PFSK-1 (cell line): Measurements from ENCODE around the gene MAP4K2.

Source experiments
- FOXP2 ChIP-seq: optimal IDR thresholded peaks from 2 replicates; pipeline ENCODE3; 2011; ENCODE audit warnings: borderline replicate concordance, control low read depth, inconsistent platforms; ENCODE audit not compliant: insufficient read depth; ENCODE audit errors: extremely low read length, extremely low read depth
- POLR2AphosphoS5 ChIP-seq: IDR thresholded peaks from 2 replicates; pipeline ENCODE4 v1.6.1; 2012; ENCODE audit warnings: low read depth, mild to moderate bottlenecking, control low read depth, low read length, moderate library complexity
- SIN3A ChIP-seq: IDR thresholded peaks from 2 replicates; pipeline ENCODE4 v1.6.1; 2012; ENCODE audit warnings: mild to moderate bottlenecking, low read length, moderate library complexity, borderline replicate concordance; ENCODE audit not compliant: insufficient read depth
- TAF1 ChIP-seq: IDR thresholded peaks from 2 replicates; pipeline ENCODE4 v1.6.1; 2012; ENCODE audit warnings: low read length, control low read depth, borderline replicate concordance; ENCODE audit not compliant: insufficient read depth
- TF ChIP-seq, protein P1 (sequence below), 2 experiments: IDR thresholded peaks; 2 replicates each; pipeline versions ENCODE4 v1.6.1 to v1.8.0; 2011 to 2012; ENCODE audit warnings: low read depth in 2 of 2, low read length in 2 of 2, control low read depth in 1 of 2, inconsistent platforms in 1 of 2, mild to moderate bottlenecking in 1 of 2, moderate library complexity in 1 of 2; ENCODE audit not compliant: insufficient read depth in 1 of 2

GRCh38 chr11:64817476-64817875, 14.5 kb upstream of the MAP4K2 start:
- TF ChIP-seq, protein P1, sequence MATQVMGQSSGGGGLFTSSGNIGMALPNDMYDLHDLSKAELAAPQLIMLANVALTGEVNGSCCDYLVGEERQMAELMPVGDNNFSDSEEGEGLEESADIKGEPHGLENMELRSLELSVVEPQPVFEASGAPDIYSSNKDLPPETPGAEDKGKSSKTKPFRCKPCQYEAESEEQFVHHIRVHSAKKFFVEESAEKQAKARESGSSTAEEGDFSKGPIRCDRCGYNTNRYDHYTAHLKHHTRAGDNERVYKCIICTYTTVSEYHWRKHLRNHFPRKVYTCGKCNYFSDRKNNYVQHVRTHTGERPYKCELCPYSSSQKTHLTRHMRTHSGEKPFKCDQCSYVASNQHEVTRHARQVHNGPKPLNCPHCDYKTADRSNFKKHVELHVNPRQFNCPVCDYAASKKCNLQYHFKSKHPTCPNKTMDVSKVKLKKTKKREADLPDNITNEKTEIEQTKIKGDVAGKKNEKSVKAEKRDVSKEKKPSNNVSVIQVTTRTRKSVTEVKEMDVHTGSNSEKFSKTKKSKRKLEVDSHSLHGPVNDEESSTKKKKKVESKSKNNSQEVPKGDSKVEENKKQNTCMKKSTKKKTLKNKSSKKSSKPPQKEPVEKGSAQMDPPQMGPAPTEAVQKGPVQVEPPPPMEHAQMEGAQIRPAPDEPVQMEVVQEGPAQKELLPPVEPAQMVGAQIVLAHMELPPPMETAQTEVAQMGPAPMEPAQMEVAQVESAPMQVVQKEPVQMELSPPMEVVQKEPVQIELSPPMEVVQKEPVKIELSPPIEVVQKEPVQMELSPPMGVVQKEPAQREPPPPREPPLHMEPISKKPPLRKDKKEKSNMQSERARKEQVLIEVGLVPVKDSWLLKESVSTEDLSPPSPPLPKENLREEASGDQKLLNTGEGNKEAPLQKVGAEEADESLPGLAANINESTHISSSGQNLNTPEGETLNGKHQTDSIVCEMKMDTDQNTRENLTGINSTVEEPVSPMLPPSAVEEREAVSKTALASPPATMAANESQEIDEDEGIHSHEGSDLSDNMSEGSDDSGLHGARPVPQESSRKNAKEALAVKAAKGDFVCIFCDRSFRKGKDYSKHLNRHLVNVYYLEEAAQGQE (IDR thresholded peaks at IDR 0.05; ENCODE audit: insufficient read depth in 1 of 2, low read depth in 2 of 2, low read length in 2 of 2) = no peak
- TF ChIP-seq POLR2AphosphoS5 (no peak), TAF1 (no peak), SIN3A (no peak), FOXP2 (no peak)
